Measurements from ENCODE around the gene PLCD4. TPM values are rescaled to one million over a fixed set of nuclear protein-coding genes. Genes with fewer than 3 reads are reported as not detected.

The PLCD4 gene
- total RNA-seq, 2 experiments from 2014 or later, result 0.34 to 0.49 TPM

DNA sequence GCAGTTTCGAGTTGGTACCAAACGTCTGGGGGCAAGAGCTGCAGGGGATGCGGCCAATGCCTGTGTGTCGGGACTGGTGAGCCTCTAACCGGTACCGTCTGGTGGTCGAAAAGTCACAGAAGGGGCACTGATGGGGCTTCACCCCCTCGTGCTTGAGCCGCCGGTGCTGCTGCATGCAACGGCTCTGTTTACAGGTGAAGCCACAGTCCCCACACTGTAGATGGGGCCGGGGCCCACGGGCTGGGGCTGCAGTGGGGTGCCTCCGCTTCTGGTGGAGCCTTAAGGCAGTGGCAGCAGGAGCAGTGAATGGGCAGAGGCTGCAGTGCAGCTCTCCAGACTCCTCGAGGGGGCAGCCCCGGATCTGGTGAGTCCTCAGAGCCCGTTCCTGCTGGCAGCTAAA is 35.1 kb downstream of the PLCD4 start:
- peaks cover 52% of the 10 kb centered on the region for H3K36me3 Mint-ChIP-seq (ENCODE audit: low read depth)
- no peak for DNase-seq
- intact Hi-C loops (cut with micrococcal nuclease), result no loop called here
- no peaks in the 10 kb centered on the region for H3K9me3 Mint-ChIP-seq
- H3K4me3 Mint-ChIP-seq, result no peak overlapping the region
- no peak for ATAC-seq
- ChIA-PET POLR2A (interaction anchor here (1.0 kb wide), 1 partner anchor 15 kb away, joined by 3 read pairs; no protein-coding TSS in a partner anchor), CTCF (no interaction called here)
- H3K27ac Mint-ChIP-seq, result no peak overlapping the region
- TF ChIP-seq, protein P1, sequence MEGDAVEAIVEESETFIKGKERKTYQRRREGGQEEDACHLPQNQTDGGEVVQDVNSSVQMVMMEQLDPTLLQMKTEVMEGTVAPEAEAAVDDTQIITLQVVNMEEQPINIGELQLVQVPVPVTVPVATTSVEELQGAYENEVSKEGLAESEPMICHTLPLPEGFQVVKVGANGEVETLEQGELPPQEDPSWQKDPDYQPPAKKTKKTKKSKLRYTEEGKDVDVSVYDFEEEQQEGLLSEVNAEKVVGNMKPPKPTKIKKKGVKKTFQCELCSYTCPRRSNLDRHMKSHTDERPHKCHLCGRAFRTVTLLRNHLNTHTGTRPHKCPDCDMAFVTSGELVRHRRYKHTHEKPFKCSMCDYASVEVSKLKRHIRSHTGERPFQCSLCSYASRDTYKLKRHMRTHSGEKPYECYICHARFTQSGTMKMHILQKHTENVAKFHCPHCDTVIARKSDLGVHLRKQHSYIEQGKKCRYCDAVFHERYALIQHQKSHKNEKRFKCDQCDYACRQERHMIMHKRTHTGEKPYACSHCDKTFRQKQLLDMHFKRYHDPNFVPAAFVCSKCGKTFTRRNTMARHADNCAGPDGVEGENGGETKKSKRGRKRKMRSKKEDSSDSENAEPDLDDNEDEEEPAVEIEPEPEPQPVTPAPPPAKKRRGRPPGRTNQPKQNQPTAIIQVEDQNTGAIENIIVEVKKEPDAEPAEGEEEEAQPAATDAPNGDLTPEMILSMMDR (IDR thresholded peaks at IDR 0.05), result no peak
- peaks cover 4% of the 10 kb centered on the region for H3K4me1 Mint-ChIP-seq (ENCODE audit: low read depth)
- H3K27me3 Mint-ChIP-seq, result no peaks in the 10 kb centered on the region

GRCh38 chr2:218643751-218644310 is 36.1 kb downstream of the PLCD4 start:
- TF ChIP-seq, protein P1 (IDR thresholded peaks at IDR 0.05), result no peak
- Mint-ChIP-seq H3K27ac (no peak overlapping the region), H3K36me3 (ENCODE audit: low read depth) (peaks cover 54% of the 10 kb centered on the region), H3K9me3 (no peaks in the 10 kb centered on the region), H3K4me3 (no peak overlapping the region), H3K27me3 (no peaks in the 10 kb centered on the region), H3K4me1 (ENCODE audit: low read depth) (peaks cover 10% of the 10 kb centered on the region)
- intact Hi-C loops (cut with micrococcal nuclease), result no loop called here
- ChIA-PET POLR2A (interaction anchor here (0.6 to 3.3 kb wide), 3 partner anchors 11 to 576 kb away, joined by 3 to 12 read pairs (median 3); partner anchors contain the start of genes BCS1L and ZNF142), CTCF (interaction anchor here (1.2 kb wide), 1 partner anchor 209 kb away, joined by 3 read pairs; no protein-coding TSS in a partner anchor)
- DNase-seq (no peak), ATAC-seq (no peak)

DNA sequence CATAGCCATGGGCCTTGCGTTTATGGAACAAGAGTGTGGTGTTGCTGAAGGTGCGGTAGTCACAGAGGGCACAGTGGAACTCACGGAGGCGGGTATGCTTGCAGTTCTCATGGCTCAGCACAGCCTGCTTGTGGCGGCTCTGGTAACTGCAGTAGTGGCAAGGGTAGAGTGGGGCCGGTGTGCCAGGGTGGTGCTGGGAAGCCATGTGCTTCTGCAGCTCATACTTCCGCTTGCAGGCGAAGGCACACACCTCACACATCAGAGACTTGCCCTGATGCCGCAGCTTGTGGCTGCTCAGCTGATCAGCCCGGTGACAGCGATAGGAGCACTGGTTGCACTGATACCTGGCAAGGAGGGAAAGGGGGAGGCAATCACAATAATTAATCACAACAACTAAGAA is 37.0 kb downstream of the PLCD4 start:
- no peak for ATAC-seq
- Mint-ChIP-seq H3K4me3 (no peak overlapping the region), H3K36me3 (ENCODE audit: low read depth) (peaks cover 56% of the 10 kb centered on the region), H3K27ac (no peak overlapping the region), H3K4me1 (ENCODE audit: low read depth) (peaks cover 10% of the 10 kb centered on the region), H3K9me3 (no peaks in the 10 kb centered on the region), H3K27me3 (no peaks in the 10 kb centered on the region)
- ChIA-PET CTCF (interaction anchor here (1.2 kb wide), 1 partner anchor 208 kb away, joined by 3 read pairs; no protein-coding TSS in a partner anchor), POLR2A (interaction anchor here (0.8 to 3.3 kb wide), 2 partner anchors 10 to 14 kb away, joined by 3 to 12 read pairs; partner anchors contain the start of genes BCS1L and ZNF142)
- DNase-seq, result no peak
- intact Hi-C loops (cut with micrococcal nuclease), result no loop called here
- TF ChIP-seq, protein P1 (IDR thresholded peaks at IDR 0.05), result no peak

DNA sequence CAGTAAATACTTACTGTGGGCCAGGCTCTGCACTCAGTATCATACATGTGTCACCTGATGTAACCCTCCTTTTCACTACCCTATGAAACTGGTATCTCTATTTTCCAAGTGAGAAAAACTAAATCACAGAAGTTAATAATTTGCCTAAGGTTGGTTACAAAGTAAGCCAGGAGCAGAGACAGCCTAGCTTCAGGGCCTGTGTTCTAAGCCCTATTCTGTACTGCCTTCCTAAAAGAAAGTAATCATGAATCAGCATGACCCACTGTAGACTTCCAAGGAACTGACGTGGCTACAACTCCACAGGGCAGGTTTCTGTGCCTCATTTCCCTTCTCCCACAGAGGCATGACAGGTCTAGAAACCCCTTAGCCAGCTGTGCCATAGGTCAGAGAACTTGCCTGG is 37.4 kb downstream of the PLCD4 start:
- no peaks in the 10 kb centered on the region for H3K9me3 Mint-ChIP-seq
- H3K4me1 Mint-ChIP-seq (ENCODE audit: low read depth), result peaks cover 10% of the 10 kb centered on the region
- POLR2A ChIA-PET, result interaction anchor here (3.3 kb wide), 1 partner anchor 14 kb away, joined by 12 read pairs; the partner anchor contains the start of genes BCS1L and ZNF142
- TF ChIP-seq, protein P1 (IDR thresholded peaks at IDR 0.05), result no peak
- no peak for ATAC-seq
- H3K4me3 Mint-ChIP-seq, result no peak overlapping the region
- intact Hi-C loops (cut with micrococcal nuclease), result no loop called here
- peaks cover 56% of the 10 kb centered on the region for H3K36me3 Mint-ChIP-seq (ENCODE audit: low read depth)
- DNase-seq, result no peak
- CTCF ChIA-PET, result no interaction called here
- no peaks in the 10 kb centered on the region for H3K27me3 Mint-ChIP-seq
- H3K27ac Mint-ChIP-seq, result no peak overlapping the region

DNA sequence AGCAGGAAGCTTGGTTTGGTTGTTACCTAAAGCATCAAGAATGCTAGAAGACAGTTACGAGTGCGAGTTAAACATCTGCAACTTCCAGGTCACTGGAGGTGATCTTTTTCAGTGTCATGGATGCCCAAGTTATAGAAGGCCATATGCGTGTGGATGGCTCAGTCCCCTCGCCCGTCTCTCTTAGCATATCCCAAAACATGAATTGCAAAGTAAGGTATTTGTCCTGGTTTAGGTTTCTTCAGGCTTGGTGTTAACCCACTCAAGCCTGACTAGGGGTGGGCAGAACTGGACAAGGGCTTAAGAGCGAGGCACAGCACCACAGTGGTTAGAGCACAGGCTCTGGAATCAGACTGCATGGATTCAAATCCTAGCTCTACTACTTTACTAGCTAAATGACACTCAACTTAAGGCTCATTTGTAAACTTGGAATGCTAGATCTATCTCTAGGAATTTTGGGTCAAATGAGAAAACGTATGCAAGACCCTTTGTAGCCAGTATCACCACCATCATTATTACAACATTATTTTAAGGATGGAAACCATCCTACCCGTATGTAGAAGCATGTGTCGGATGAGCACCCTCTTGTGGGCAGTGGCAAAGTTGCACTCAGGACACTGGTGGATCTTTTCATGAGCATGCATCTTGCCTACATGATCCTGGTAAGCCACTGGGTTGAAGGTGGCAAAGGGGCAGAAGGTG is 40.5 kb downstream of the PLCD4 start:
- peaks cover 10% of the 10 kb centered on the region for H3K4me1 Mint-ChIP-seq (ENCODE audit: low read depth)
- intact Hi-C loops (cut with micrococcal nuclease), result no loop called here
- DNase-seq (peak; percentile 71), ATAC-seq (peak; percentile 96)
- no peaks in the 10 kb centered on the region for H3K27me3 Mint-ChIP-seq
- TF ChIP-seq, protein P1 (IDR thresholded peaks at IDR 0.05), result peak; percentile 71
- H3K36me3 Mint-ChIP-seq (ENCODE audit: low read depth), result peaks cover 45% of the 10 kb centered on the region
- CTCF ChIA-PET, result interaction anchor here (0.7 to 5.6 kb wide), 29 partner anchors 11 to 490 kb away, joined by 3 to 57 read pairs (median 3); partner anchors contain the start of genes BCS1L and ZNF142
- H3K9me3 Mint-ChIP-seq, result no peaks in the 10 kb centered on the region
- no peak overlapping the region for H3K4me3 Mint-ChIP-seq
- POLR2A ChIA-PET, result interaction anchor here (1.2 to 1.8 kb wide), 2 partner anchors 11 to 13 kb away, joined by 3 to 6 read pairs; partner anchors contain the start of genes BCS1L and ZNF142
- H3K27ac Mint-ChIP-seq, result no peak overlapping the region

All from activated CD8-positive, alpha-beta T cell treated with anti-CD3 and anti-CD28 coated beads for 36 hours (primary cell).